ENCODE measurements around the gene TICRR.
"Not testable (repeated sequence)": the region's sequence is repeated elsewhere in the genome, so short reads cannot be mapped to it uniquely, and the experiment has no call there.

The TICRR gene

DNA sequence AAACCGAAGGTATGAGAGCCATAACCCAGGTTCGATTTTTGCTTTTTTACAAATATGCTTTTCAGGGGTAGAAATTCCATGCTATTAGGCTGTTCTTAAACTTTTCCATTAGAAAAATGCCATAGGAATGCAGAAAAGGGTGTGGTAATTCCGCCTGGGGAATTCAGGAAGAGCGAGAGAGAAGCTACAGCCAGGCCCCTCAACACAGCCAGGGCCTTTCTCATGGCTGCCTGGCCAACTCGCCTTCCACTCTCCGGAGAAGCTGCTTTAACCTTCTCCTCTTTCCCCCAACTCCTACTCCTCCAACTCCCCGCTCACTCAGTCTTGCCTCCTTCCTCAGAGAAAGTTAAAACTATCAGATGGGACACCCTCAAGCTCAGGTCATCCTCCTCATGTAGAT lies 9.1 kb upstream of the TICRR start:
- DNase-seq (ENCODE audit: low read depth), result no peak

DNA sequence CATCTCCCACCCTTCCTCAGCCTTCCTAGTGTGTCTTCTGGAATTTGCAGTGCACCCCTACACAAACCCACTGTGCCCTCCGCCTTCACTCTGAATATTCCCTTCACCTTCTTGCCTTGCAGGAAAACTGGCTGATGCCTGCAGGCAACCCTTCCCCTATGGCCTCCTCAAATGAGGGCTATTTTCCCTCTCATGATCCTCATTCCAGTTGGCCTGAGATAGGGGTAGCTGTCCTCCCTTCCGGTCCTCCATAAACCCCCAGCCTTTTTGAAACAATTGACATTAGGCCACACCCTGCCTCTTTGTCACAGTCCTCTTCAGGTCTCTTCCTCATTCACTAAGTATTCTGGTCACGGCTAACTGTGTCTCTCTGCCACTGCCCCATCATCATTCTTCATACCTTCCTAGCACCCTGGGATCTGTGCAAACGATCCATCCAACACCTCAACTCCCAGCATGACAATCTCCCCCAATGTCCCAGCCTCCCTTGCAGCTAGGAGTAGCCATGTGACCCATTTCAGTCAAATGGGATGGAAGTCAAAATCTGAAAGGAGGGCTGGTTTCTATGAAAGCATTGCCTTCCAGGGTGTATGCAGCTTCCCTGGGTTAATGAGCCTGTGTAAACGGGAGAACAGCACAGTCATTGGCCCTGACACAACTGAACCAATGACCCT lies 8.5 kb upstream of the TICRR start:
- no peak for DNase-seq (ENCODE audit: low read depth)

DNA sequence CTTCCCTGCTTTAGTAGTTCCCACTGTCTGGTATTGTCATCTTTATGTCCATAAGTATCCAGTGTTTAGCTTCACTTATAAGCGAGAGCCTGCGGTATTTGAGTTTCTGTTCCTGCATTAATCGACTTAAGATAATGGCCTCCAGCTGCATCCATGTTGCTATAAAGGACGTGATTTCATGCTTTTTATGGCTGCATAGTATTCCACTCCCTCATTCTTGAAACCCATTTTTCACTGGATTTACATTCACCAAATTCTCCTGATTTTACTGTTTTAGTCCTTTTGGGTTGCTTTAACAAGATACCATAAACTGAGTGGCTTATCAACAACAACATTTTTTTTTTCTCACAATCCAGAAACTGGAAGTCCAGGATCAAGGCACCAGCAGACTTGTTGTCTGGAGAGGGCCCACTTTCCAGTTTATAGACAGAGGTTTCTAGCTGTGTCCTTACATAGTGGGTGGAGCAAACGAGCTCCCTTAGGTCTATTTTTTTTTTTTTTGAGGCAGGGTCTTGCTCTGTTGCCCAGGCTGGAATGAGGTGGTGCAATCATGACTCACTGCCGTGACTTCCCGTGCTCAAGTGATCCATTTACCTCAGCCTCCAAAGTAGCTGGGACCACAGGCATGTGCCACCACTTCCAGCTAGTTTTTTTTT lies 6.1 kb upstream of the TICRR start:
- no peak for DNase-seq (ENCODE audit: low read depth)

DNA sequence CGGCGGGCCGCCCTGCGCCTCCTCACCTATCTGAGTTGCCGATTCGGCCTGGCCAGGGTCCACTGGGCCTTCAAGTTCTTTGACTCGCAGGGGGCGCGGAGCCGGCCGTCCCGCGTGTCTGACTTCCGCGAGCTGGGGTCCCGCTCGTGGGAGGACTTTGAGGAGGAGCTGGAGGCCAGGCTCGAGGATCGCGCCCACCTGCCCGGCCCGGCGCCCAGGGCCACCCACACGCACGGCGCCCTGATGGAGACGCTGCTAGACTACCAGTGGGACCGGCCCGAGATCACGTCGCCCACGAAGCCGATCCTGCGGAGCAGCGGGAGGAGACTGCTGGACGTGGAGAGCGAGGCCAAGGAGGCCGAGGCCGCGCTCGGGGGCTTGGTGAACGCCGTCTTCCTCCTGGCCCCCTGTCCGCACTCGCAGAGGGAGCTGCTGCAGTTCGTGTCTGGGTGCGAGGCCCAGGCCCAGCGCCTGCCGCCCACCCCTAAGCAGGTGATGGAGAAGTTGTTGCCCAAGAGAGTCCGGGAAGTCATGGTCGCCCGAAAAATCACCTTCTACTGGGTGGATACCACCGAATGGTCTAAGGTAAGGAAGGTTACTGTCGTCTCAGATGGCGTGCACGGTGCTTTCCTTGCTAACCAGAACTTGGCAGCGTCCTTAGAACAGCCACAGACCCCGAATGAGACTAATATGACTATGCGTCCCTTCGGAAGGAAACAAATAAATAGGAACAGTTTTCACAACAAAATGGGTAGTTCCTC lies 567 bp downstream of the TICRR start:
- no peak for DNase-seq (ENCODE audit: low read depth)

DNA sequence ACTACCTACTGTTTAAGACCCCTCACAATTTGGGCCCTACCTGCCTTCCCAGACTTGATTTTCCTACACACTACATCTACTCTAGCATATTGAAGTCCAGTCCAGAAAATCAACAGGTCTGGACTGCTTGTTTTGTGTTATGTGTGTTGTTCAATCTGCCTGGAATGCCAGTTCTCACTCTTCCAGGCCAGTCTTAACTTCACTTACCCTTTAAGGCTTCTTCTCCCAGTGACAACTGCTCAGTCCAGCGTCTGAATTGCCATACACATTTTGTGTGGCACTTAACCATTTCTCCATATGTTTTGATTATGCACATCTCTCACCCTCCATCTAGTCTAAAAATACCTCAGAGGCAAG lies 1.1 kb downstream of the TICRR start:
- DNase-seq (ENCODE audit: low read depth), result no peak

DNA sequence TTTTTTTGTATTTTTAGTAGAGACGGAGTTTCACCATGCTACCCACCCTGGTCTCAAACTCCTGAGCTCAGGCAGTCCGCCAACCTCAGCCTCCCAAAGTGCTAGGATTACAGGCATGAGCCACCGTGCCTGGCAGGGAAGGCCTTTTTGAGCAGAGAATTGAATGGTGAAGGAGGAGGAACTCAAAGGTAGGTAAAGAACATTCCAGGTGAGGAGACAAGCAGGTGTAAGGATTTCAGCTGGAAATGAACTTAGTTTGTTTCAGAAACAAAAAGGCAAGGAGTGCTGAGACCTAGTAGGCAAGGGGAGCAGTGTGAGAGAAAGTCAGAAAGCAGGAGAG lies 2.5 kb downstream of the TICRR start:
- DNase-seq (ENCODE audit: low read depth), result no peak

DNA sequence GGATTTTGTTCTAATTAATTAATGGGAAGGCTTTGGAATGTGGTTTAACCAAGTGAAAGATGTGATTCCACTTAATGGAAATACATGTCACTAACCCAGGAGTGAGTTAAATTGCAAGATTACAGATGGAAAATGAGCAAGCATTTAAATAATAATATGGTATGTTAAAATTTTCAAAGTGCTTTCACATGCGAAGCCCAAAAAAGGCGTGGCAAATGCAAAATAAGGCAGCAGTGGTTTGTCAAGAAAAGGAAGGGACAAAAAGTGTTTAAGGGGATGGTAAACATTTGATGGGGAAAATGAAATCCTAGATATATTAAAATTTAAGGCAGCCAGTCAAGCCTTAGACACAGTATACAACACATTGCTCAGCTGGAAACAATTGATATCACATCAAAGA lies 2.9 kb downstream of the TICRR start:
- DNase-seq (ENCODE audit: low read depth), result no peak

DNA sequence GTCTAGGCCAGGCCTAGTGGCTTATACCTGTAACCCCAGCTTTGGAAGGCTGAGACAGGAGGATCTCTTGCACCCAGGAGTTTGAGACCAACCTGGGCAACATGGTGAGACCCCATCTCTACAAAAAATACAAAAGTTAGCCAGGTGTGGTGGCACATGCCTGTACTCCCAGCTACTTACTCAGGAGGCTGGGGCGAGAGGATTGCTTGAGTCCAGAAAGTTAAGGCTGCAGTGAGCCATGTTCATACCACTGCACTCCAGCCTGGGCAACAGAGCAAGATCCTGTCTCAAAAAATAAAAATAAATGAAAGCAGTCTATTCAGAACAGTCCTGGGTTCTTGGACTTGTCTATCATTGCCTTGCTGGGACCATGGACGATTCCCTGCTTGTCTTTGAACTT lies 5.5 kb downstream of the TICRR start:
- DNase-seq (ENCODE audit: low read depth), result not testable (repeated sequence)

DNA sequence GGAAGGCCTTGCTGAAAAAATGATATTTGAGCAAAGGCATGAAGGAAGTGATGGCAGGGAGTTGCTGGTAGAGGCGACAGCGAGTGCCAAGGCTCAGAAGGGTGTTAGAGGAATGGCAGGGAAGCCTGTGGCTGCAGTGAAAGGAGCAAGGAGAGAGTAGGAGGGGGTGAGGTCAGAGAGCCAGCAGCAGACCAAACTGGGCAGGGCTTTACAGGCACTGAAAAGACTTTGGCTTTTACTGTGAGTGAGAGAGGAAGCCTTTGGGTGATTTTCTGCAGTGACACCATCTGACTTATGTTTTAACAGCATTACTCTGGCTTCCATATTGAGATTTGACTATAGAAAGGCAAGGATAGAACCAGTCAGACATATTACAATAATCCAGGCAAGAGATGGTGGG lies 11.4 kb downstream of the TICRR start:
- DNase-seq (ENCODE audit: low read depth), result no peak

DNA sequence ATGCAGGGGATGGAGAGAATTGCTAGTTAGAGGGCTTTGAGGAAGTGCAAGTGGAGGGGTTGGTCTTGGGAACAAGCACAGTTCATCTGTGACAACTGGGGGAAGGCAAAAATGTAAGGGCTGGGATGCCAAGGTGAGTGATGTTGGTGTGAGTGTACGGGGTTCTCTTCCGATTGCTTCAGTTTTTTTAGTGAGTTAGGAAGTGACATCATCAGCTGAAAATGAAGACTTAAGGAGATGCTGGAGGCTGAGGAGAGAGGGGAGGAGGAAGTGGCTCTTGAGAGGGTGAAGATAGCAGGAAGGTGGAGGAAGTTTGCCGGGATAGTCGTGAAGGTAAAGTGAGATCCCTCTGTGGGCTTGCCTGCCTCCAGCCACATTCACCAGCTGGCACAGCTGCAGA lies 12.7 kb downstream of the TICRR start:
- DNase-seq (ENCODE audit: low read depth), result peak; percentile 23

DNA sequence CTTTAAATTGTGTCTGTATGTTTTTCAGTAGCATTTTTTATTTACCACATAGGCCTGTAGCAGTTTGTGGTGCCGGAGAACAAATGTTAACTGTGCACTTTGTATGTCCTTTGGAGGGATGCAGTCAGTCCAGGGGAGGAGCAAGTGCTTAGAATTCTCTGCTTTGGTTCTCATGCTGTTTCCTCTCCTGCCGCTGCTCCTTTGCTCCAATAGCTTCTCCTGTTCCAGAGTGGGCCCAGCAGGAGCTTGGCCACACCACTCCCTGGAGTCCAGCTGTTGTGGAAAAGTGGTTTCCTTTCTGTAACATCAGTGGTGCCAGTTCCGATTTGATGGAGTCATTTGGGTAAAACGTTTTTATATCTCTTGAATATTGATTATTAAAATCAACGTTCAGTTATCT lies 16.6 kb downstream of the TICRR start:
- DNase-seq (ENCODE audit: low read depth), result no peak

DNA sequence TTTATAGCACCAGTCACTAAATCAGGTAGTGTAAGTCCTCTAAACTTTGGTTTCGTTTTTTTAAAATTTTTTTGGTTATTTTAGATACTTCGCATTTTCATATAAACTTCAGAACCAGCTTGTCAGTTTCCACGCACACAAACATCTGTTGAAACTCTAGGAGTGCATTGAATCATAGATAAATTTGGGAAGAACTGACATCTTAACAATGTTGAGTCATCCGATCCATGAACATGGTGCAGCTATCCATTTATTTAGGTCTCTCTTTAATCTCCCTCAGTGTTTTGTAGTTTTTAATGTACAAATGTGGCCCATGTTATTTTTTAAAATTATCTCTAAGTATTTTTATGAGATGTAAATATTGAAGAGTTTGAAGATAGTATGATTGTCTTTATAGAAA lies 17.7 kb downstream of the TICRR start:
- DNase-seq (ENCODE audit: low read depth), result no peak

DNA sequence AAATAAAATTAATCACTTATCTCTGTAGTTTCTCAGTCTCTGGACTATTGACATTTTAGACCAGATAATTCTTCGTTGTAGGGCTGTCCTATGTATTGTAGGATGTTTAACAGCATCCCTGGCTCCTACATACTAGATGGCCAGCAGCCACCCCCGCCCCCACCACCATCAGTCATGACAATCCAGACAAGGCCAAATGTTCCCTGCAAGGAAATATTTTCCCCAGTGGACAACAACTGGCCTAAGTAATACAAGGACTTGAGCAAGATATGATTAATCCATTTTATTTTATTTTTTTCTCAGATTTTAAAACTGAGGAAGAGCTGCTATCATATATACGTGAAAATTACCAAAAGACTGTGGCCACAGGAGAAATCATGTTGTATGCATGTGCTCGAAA lies 23.8 kb downstream of the TICRR start:
- no peak for DNase-seq (ENCODE audit: low read depth)

DNA sequence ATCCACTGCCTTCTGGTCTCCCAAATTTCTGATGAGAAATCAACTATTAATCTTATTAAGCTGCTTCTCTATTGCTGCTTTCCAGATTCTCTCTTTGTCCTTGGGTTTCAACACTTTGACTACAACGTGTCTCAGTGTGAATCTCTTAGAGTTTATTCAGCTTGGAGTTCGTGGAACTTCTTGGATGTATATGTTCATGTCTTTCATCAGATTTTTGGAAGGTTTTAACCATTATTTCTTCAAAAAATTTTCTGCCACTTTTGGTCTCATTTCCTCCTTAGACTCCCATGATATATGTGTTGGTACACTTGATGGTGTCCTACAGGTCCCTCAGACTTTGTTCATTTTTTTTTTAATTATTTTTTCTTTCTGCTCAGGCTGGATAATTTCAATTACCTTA lies 36.0 kb downstream of the TICRR start:
- no peak for DNase-seq (ENCODE audit: low read depth)

DNA sequence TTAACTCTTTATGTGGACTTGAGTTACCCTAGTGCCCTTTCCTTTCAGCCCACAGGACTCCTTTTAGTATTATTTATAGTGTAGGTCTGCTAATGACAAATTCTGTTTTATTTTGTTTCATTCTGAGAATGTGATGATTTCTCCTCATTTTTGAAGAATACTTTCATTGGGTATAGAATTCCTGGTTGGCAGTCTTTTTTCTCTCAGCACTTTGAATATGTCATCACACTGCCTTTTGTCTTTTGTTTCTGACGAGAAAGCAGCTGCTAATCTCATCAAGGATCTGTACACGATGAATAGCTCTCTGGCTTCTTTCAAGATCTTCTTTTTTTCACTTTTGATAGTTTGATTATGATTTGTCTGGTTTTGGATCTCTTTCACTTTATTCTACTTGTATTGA lies 37.8 kb downstream of the TICRR start:
- DNase-seq (ENCODE audit: low read depth), result no peak

DNA sequence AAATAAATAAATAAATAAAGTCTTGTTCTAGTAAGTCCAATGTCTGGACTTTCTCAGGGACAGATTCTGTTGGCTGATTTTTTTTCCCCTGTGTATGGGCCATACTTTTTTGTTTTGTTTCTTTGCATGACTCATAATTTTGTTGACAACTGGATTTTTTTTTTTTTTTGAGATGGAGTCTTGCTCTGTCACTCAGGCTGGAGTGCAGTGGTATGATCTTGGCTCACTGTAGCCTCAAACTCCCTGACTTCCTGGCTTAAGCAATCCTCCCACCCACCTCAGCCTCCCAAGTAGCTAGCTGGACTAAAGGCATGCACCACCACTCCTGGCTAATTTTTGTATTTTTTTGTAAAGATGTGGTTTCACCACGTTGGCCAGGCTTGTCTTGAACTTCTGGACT lies 38.9 kb downstream of the TICRR start:
- no peak for DNase-seq (ENCODE audit: low read depth)

DNA sequence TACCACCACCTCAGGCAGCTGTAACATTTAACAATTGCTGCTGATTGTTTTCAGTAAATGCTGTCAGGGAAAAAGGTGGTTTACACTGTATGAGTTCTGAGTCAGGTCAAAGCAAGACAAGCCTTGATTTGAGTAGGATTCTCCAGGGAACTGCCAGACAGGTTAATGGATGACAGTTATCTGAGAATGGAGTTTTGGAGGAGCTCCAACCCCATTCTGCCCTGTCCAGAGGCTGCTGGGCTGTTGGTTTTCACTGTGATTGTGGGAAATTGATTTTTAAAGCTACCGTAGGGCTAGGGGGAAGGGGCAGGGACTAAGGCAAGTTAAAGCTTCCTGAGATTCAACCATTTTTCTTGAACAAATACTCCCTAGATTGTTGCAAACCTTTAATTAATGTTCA lies 39.9 kb downstream of the TICRR start:
- DNase-seq (ENCODE audit: low read depth), result no peak

DNA sequence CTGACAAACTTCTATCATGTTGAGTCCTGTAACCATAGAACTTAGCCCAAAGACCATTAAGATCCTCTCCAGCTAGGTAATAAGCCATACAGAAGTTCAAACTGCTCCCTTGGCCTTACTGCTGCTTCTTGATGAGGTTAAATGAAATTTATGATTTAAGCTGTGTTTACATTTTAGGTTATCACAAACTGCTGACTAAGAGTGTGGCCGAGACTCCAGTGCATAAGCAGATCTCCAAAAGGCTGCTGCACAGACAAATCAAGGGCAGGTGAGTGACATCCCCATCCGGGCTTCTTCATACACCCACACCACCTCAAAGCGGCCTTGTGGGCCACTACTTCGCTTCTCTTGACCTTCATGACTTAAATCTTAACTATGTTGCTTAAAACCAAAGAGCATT lies 41.0 kb downstream of the TICRR start:
- DNase-seq (ENCODE audit: low read depth), result no peak

DNA sequence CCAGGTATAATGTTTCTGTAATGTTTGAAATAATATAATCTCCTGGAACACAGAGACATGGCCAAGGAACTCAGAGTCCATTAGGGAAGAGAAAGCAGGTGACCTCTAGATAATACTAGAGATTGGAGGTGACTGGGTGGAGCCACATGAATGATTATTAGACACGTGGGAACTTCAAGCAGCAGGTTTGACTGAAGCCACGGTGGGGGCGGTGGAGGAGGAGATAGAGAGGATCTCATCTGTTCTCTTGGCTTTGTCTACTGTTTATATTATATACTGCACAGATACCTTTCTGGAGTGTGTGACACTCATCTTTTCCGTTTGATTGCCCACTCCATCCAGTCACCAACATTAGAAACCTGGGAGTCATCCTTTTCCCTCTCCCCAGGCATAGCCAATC lies 46.3 kb downstream of the TICRR start:
- DNase-seq (ENCODE audit: low read depth), result no peak

DNA sequence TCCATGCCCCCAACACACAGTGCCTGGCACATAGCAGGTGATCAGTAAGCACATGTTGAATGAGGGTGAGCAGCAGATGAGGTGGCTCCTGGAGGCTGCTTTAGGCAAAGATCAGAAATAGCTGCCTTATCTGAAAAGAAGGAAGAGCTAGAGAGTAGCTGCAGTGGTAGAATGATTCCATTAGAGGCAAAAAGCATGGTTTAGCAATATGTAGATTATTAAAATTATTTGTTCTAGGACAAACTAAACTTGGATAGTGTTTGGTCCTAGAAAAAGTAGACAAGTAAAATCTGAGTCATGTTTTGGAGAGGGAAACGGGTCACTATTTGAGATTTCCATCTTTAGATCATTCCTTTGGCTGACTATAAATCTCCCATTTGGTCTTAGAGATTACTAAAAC lies 47.9 kb downstream of the TICRR start:
- no peak for DNase-seq (ENCODE audit: low read depth)

DNA sequence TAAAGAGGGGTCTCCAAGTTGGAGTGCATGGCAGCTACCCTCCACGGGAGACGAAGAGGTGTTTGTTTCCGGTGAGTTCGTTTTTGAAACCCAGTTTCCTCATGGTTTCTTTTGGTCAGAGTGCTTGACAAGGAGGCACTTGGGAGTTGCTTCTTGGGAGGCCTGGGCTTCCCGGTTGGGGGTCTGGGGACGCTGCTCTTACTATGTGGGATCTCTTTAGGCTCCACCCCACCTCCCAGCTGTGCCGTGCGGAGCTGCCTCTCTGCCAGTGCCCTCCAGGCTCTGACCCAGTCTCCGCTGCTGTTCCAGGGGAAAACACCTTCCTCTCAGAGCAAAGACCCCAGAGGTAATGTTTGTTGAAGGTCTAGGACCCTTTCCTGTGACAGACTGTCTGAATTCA lies 50.4 kb downstream of the TICRR start:
- no peak for DNase-seq (ENCODE audit: low read depth)

DNA sequence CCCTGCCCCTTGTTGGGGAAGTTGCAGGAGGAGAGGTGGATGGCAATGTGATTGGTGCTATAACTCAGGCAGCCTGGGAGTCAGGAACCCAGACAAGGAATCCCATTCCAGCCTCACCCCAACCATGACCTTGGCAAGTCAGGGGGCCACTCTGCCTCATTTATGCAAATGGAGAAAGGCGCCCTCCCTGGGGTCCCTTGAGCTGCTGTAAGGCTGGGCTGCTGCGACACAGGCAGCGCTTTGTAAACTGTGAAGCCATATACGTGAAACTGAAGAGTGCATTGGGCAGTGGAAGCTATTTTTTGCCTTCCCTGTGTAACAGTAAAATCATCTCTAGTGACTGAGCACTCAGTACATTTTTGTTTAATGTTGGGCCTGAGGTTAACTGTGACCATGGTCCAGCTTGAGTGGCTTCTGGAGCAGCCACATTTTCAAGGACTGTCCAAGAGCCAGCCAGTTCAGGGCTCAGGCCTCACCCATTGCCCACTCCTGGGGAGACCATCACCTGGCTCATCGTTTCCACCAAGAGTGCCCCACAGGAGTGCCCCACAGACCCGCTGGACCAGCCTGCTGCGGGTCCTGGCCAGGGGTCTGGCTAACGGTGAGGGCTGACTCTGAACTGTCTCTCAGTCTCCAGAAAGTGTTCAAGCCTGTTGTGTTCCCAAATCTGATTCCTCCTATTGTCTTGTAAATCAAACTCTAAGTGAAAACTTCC lies 52.1 kb downstream of the TICRR start:
- DNase-seq (ENCODE audit: low read depth), result no peak

DNA sequence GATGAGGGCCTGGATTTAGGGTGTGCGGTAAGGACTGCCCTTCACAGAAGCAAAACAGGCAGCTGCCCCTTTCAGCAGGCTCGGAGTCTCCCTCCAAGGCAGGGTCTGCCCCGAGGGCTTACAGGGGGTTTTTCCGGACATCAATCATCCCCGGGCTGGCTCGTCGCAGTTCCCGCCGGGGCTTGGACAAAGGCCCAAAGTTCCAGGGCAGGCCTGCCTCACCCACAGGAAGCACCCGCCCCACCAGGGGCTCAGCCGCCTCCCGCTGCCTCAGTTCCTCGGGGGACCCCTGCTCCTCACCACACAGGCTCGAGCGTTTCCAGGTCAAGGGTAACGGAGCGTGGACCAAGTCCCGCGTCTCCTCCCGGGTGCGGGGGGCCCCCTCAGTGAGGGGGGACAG lies 53.0 kb downstream of the TICRR start:
- no peak for DNase-seq (ENCODE audit: low read depth)
